ENCODE measurements around the gene SRSF6.

SRSF6 gene

DNA sequence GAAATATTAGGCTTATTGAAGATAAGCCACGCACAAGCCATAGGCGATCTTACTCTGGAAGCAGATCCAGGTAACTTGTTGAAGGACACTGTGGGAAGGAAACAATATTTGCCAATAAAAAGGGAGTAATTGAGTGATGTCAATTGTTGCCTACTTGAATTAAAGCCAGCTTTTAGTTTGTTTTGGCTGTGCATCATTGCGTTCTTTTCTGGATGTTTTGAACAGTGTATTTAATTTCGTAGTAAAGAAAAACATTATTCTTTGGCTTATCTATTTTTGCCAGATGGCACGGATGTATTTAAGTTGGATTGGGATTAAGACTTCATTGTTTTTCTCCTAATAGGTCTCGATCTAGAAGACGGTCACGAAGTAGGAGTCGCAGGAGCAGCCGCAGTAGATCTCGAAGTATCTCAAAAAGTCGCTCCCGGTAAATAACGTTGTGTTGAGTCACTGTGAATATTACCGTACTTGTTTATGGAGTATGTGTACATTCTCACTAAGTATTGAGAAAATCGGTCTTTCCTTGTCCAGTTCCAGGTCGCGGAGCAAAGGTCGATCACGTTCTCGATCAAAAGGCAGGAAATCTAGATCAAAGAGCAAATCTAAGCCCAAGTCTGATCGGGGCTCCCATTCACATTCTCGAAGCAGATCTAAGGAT is 2.6 kb downstream of the SRSF6 start:
- Histone ChIP-seq H3K36me3 (ENCODE audit: insufficient read depth, low read length) (peaks cover 68% of the 10 kb centered on the region), H3K4me3 (ENCODE audit: low read depth, low read length, poor library complexity, severe bottlenecking) (no peak overlapping the region), H3K9me3 (ENCODE audit: low read length) (no peaks in the 10 kb centered on the region), H3K27me3 (ENCODE audit: insufficient read depth, low read length) (no peaks in the 10 kb centered on the region), H3K4me1 (ENCODE audit: insufficient read depth, low read length, severe bottlenecking) (peaks cover 16% of the 10 kb centered on the region), H4K20me1 (ENCODE audit: insufficient read depth, low read length) (peaks cover 7% of the 10 kb centered on the region), H3K9me2 (ENCODE audit: low read depth, low read length) (no peaks in the 10 kb centered on the region), H3F3A (ENCODE audit: insufficient read depth, low read length) (no peaks in the 10 kb centered on the region), H3K27ac (ENCODE audit: low read depth, low read length, poor library complexity, severe bottlenecking) (no peak overlapping the region), H2AFZ (ENCODE audit: low read length) (no peak overlapping the region), H3K79me2 (ENCODE audit: insufficient read depth, low read length) (peaks cover 13% of the 10 kb centered on the region), H3K9ac (ENCODE audit: low read length) (no peak overlapping the region), H3K4me2 (ENCODE audit: low read length) (no peak overlapping the region)
- no peak for TF ChIP-seq EZH2 (IDR thresholded peaks at IDR 0.05; ENCODE audit: borderline replicate concordance, low read length)
- TF ChIP-seq, protein P1, sequence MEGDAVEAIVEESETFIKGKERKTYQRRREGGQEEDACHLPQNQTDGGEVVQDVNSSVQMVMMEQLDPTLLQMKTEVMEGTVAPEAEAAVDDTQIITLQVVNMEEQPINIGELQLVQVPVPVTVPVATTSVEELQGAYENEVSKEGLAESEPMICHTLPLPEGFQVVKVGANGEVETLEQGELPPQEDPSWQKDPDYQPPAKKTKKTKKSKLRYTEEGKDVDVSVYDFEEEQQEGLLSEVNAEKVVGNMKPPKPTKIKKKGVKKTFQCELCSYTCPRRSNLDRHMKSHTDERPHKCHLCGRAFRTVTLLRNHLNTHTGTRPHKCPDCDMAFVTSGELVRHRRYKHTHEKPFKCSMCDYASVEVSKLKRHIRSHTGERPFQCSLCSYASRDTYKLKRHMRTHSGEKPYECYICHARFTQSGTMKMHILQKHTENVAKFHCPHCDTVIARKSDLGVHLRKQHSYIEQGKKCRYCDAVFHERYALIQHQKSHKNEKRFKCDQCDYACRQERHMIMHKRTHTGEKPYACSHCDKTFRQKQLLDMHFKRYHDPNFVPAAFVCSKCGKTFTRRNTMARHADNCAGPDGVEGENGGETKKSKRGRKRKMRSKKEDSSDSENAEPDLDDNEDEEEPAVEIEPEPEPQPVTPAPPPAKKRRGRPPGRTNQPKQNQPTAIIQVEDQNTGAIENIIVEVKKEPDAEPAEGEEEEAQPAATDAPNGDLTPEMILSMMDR (IDR thresholded peaks at IDR 0.05; ENCODE audit: low read length), result no peak

DNA sequence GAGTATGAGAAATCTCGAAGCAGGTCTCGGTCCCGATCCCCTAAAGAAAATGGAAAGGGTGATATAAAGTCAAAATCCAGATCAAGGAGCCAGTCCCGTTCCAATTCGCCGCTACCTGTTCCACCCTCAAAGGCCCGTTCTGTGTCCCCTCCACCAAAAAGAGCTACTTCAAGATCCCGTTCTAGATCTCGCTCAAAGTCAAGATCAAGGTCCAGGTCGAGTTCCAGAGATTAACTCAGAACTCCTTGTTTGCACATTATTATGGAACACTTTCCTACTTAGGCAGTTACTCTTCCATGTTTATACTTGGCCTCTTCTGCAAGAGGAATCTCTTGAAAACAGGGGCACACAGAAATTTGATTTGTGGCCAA is 3.1 kb downstream of the SRSF6 start:
- H3K4me3 ChIP-seq (ENCODE audit: low read depth, low read length, poor library complexity, severe bottlenecking), result no peak overlapping the region
- peaks cover 7% of the 10 kb centered on the region for H4K20me1 ChIP-seq (ENCODE audit: insufficient read depth, low read length)
- peaks cover 13% of the 10 kb centered on the region for H3K79me2 ChIP-seq (ENCODE audit: insufficient read depth, low read length)

DNA sequence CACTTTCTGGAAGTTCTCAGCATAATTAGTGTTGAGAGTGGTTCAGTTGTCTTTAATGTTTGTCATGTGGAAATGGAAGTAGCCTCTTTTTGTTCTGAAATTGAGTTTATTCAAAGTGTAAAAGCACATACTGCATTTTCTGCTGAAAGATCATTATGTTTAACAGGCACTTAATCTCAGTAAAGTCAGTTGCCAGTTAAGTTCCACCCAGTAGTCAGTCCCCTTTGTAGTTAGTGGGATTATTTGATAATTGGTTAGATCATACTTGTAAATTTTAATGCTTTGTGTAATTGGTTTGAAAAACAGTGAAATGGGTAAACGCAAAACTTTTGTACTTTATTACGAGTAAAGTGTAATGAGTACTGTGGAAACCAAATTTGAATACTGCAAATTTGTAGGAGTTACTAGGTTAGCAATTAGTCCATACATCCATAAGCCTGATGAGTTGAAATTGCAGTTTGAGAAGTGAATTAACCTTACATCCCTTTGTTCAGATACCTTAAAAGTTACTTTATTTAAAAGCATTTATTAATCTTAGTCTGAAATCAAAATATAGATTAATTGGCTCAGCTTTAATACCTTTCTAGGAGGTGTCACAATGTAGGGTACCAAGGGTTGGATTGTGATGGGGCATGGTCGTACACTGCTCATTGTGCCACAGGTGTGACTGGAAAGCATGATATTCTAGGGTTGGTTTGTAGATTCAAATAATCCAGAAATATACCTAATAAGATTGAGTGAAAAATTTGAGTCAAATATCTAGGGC is 4.4 kb downstream of the SRSF6 start:
- Histone ChIP-seq H3K36me3 (ENCODE audit: insufficient read depth, low read length) (peaks cover 81% of the 10 kb centered on the region), H3K4me1 (ENCODE audit: insufficient read depth, low read length, severe bottlenecking) (peaks cover 10% of the 10 kb centered on the region), H3K4me3 (ENCODE audit: low read depth, low read length, poor library complexity, severe bottlenecking) (no peak overlapping the region), H2AFZ (ENCODE audit: low read length) (no peak overlapping the region), H3F3A (ENCODE audit: insufficient read depth, low read length) (peaks cover 3% of the 10 kb centered on the region; the same call in 1 of the 2 replicates), H3K4me2 (ENCODE audit: low read length) (no peak overlapping the region), H3K9me2 (ENCODE audit: low read depth, low read length) (no peaks in the 10 kb centered on the region), H4K20me1 (ENCODE audit: insufficient read depth, low read length) (peaks cover 7% of the 10 kb centered on the region), H3K27ac (ENCODE audit: low read depth, low read length, poor library complexity, severe bottlenecking) (no peak overlapping the region), H3K9ac (ENCODE audit: low read length) (no peak overlapping the region), H3K9me3 (ENCODE audit: low read length) (no peaks in the 10 kb centered on the region), H3K27me3 (ENCODE audit: insufficient read depth, low read length) (no peaks in the 10 kb centered on the region), H3K79me2 (ENCODE audit: insufficient read depth, low read length) (peaks cover 13% of the 10 kb centered on the region)
- no peak for TF ChIP-seq EZH2 (IDR thresholded peaks at IDR 0.05; ENCODE audit: borderline replicate concordance, low read length)
- TF ChIP-seq, protein P1 (IDR thresholded peaks at IDR 0.05; ENCODE audit: low read length), result no peak

More for the DNA sequence above, 3.1 kb downstream of the SRSF6 start:
- H3K27me3 ChIP-seq (ENCODE audit: insufficient read depth, low read length), result no peaks in the 10 kb centered on the region
- no peak overlapping the region for H3K9ac ChIP-seq (ENCODE audit: low read length)
- H2AFZ ChIP-seq (ENCODE audit: low read length), result no peak overlapping the region
- no peaks in the 10 kb centered on the region for H3K9me2 ChIP-seq (ENCODE audit: low read depth, low read length)
- no peaks in the 10 kb centered on the region for H3K9me3 ChIP-seq (ENCODE audit: low read length)
- peaks cover 73% of the 10 kb centered on the region for H3K36me3 ChIP-seq (ENCODE audit: insufficient read depth, low read length)
- no peak overlapping the region for H3K27ac ChIP-seq (ENCODE audit: low read depth, low read length, poor library complexity, severe bottlenecking)
- no peak overlapping the region for H3K4me2 ChIP-seq (ENCODE audit: low read length)
- peaks cover 16% of the 10 kb centered on the region for H3K4me1 ChIP-seq (ENCODE audit: insufficient read depth, low read length, severe bottlenecking)
- peaks cover 3% of the 10 kb centered on the region; the same call in 1 of the 2 replicates for H3F3A ChIP-seq (ENCODE audit: insufficient read depth, low read length)
- TF ChIP-seq, protein P1 (IDR thresholded peaks at IDR 0.05; ENCODE audit: low read length), result no peak
- no peak for TF ChIP-seq EZH2 (IDR thresholded peaks at IDR 0.05; ENCODE audit: borderline replicate concordance, low read length)
